Cerebellar cortex (tissue), 1 donor: ENCODE data around the gene TPX2.
"Not testable (repeated sequence)": the region's sequence is repeated elsewhere in the genome, so short reads cannot be mapped to it uniquely, and the experiment has no call there.

Experiments
- DNase-seq: peaks from one replicate; pipeline ENCODE4 v3.0.0-alpha.2; 2015; ENCODE audit warnings: low spot score

The TPX2 gene

DNA sequence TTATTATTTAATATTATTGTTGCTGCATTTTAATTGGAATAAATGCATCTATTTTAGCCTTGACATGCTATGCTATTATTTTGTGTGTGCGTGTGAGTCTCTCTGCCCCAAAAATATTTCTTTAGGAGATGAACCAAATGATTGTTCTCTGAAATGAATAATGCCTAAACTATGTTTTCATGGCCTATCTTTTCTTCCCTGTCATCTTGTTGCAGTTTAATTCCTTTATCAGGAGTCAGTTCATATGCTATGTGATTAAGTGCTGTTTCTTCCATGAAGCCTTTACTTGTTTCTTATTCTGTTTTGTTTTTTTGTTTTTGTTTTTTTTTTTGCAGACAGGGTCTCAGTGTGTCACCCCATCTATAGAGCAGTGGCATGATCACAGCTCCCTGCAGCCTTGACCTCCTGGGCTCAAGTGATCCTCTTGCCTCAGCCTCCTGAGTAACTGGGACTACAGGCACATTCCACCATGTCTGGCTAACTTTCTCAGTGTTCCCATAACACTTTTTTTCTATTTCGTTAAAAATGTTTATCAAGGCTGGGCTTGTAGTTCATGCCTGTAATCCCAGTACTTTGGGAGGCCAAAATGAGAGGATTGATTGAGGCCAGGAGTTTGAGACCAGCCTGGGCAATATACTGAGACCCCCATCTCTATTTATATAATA, 25.7 kb downstream of the TPX2 start:
- no peak for DNase-seq

DNA sequence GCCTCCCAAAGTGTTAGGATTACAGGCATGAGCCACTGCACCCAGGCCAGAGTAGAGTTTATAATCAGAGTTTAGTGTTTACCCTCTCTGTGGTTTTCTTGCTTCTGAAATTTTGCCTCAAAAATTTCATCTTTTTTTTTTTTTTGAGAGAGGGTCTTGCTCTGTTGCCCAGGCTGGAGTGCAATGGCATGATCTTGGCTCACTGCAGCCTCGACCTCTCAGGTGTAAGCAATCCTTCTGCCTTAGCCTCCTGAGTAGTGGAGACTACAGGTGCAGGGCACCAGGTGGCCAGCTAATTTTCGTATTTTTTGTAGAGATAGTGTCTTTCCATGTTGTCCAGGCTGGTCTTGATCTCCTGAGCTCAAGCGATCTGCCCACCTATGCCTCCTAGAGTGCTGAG, 28.7 kb downstream of the TPX2 start:
- DNase-seq = no peak

- DNase-seq = no peak
Measured at GRCh38 chr20:31769681-31770080, 30.6 kb downstream of the TPX2 start.

DNA sequence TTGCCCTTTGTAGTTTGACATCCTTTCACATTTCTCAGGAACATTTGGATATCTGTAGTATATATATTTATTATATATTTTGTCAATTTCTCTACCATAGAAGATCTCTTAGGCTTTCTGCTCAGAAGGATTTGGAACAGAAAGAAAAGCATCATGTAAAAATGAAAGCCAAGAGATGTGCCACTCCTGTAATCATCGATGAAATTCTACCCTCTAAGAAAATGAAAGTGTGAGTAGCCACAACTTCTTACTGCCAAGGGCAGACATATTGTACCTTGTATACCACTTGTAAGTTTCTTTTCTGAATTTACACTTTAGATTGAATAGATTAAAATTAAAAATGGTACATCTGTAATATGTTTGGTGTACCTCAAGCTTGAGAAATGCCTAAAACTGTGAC, 31.2 kb downstream of the TPX2 start:
- no peak for DNase-seq

DNA sequence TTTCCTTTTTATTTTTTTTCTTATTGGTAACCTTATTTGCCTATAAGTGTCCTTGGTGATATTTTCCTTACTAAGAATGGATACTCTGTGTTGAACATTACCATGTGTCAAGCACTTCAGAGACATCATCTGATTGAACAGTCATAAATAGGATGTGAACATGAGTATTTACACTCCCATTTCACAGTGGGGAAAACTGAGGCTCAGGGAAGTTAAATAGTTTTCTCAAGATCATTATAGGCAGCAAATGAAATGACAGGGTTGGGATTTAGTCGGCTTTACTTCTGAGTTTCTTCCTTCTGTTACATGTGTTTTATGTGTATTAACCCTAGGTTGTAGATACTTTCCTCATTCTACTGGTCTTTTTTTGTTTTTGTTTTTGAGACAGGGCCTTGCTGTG, 35.3 kb downstream of the TPX2 start:
- no peak for DNase-seq

DNA sequence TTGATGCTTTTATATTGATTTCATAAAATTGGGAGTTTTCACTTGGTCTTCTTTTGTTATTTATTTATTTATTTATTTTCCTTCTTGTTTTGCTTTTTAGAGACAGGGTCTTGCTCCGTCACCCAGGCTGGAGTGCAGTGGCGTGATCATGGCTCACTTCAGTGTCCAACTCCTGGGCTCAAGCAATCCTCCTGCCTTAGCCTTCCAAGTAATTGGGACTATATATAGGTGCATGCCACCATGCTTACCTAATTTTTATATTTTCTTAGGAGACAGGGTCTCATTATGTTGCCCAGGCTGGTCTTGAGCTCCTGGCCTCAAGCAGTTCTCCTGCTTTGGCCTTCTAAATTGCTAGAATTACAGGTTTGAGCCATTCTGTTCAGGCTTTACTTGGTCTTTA, 41.7 kb downstream of the TPX2 start:
- DNase-seq = no peak

DNA sequence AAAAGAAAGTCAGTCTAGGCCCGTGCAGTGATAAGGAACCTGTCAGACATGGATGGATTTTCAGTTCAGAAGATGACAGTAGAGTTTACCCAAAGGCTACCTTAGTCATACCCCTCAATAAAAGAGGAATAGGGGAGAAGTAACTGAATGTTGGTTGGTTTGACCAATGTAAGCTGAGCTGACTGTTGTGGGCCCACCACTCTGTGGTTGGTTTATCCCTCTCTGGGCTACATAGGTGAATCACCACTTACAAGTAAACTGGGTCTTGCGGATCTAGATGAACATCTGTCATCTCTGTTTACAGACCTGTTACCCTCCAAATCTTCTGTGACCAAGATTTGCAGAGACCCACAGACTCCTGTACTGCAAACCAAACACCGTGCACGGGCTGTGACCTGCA, 42.9 kb downstream of the TPX2 start:
- no peak for DNase-seq

- DNase-seq = no peak
Measured at GRCh38 chr20:31784354-31785044, 45.4 kb downstream of the TPX2 start.

DNA sequence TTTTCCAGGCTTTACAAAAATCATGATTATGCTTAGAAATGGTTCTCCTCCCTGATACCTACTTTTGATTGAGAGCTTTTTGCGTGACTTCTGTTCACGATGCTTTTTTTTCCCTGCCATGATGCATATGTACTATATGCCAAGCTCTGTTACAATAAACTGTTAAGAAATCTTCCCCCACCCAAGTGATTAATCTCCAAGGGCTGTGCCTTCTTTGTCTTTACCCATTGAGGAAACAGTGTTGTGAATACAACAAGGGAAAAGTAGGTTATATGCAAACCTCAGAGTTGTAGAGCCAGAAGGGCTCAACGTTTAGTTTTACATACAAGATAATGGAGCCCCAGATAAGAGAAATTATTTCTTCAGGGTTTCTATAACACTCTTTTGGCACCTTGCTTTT, 46.0 kb downstream of the TPX2 start:
- DNase-seq = no peak

DNA sequence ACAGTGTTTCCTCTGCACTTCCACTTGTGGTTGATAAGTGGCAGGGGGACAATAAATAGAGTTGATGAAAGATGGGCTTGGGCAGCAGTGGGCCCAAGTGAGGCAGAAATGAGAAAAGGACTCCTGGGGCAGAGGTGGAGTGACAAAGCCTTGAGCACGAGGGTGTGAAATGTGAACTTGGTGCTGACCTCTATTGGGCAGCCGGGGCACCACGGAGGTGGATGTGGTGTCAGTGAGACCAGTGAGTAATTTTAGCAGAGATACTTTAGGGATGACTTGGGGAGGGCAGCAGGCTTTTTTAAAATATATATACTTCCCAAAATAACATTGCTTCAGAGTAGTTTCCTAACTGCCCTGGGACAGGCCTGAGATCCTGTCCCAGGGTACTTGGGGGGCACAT, 49.5 kb downstream of the TPX2 start:
- DNase-seq = no peak

- no peak for DNase-seq
Measured at GRCh38 chr20:31790401-31790800, 51.3 kb downstream of the TPX2 start.

DNA sequence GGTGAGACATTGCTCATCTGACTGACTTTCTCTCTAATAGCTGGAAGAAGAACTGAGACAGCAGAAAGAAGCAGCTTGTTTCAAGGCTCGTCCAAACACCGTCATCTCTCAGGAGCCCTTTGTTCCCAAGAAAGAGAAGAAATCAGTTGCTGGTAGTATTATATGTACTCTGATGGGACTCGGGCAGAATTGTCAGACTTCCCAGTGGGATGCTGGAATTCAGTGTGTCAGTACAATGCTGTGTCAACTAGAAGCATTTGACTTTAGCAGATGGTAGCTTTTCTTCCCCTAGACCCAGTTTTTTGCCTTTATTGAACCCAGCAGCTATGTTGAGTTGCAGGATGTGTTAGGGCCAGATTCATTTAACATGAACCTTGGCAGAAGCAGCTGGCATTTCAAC, 58.3 kb downstream of the TPX2 start:
- DNase-seq = no peak

- no peak for DNase-seq
Measured at GRCh38 chr20:31801508-31801907, 62.4 kb downstream of the TPX2 start.

DNA sequence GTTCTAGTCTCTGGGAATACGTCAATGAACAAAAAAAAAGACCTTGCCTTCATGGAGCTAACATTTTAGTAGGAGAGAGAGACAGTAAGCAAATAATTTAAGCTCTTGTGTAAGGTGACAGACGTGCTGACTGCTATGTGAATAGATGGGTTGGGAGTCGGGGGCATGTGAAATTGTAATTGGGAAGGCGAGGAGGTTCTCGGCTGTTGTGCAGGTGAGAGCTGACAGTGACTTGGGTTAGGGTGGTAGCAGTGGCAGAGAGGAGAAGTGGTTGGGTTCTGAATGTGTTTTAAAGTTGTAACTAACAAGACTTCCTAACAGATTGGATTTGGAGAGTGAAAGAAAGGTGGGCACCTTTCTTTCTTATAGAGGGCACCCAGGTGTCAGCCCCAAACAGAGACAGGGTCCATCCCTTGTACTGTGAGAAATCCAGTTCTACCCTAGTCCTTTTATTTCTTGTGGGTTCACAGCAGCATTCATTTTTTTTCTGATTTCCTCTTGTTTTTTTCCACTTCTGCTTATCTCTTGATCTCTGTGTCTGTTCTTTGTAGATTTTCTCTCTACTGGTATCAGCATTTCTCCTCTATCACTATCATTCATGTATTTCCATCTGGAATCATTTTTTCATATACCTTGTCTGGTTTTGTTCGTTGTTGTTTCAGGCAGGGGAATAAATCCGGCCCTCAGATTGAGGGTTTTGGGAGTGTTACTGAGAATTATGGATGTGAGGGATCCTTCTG, 64.6 kb downstream of the TPX2 start:
- DNase-seq = no peak

- no peak for DNase-seq
Measured at GRCh38 chr20:31806564-31807355, 67.7 kb downstream of the TPX2 start.

DNA sequence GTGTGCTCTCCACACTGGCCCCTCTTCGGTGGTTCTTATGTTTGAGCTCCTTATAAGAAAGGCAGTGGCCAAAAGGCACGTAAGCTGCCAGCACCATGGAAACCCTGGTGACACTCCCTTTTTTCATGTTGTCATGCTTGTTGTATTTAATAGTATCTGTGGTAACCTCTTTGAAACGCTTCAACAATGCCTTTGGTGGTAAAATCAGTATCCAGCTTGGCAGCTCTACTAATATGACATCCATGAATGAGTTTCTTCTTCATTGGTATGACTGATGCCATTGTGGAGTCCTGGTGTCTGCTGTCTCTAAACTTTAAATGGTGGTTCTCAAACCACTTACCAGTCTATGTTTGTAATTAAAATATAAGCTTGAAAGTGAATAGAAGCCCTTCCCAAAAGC, 69.4 kb downstream of the TPX2 start:
- no peak for DNase-seq

DNA sequence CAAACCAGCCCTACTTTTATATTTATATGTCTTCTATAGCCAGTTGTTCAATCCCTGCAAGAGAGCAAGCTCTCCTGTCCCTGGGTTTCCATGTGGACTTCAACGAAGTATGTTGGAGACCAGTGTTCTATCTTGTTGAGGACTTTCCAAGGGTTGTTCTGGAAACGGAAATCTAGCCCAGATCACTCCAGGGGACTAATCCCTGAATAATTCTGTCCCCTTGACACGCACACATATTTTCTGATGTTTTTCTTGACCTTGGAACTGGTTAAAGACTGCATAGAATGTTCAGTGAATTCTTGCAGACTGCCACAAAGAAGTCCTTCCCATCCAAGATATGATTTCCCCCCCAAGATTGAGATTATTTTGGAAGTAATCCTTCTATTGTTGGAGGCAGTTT, 70.6 kb downstream of the TPX2 start:
- DNase-seq = no peak

- no peak for DNase-seq
Measured at GRCh38 chr20:31811198-31811597, 72.1 kb downstream of the TPX2 start.

GRCh38 chr20:31811796-31812728, 73.0 kb downstream of the TPX2 start:
- DNase-seq = no peak

- DNase-seq = no peak
Measured at GRCh38 chr20:31813611-31814010, 74.5 kb downstream of the TPX2 start.

- not testable (repeated sequence) for DNase-seq
Measured at GRCh38 chr20:31814142-31814541, 75.1 kb downstream of the TPX2 start.
